Measurements from ENCODE around the gene ZNF618. TPM values are rescaled to one million over a fixed set of nuclear protein-coding genes. Genes with fewer than 3 reads are reported as not detected.

The ZNF618 gene
- total RNA-seq, 1 donor, result 13.6 TPM

GRCh38 chr9:114023961-114024360 lies 147.9 kb downstream of the ZNF618 start:
- H3K4me3 ChIP-seq (ENCODE audit: low read depth, low read length), result no peak overlapping the region
- DNase-seq (ENCODE audit: low read depth), result no peak
- TF ChIP-seq CTCF (IDR thresholded peaks at IDR 0.05; ENCODE audit: insufficient read depth, low read length), result no peak

- no peak overlapping the region for H3K4me3 ChIP-seq (ENCODE audit: low read depth, low read length)
- no peak for DNase-seq (ENCODE audit: low read depth)
- TF ChIP-seq CTCF (IDR thresholded peaks at IDR 0.05; ENCODE audit: insufficient read depth, low read length), result no peak
Measured at GRCh38 chr9:114025196-114025753, 149.2 kb downstream of the ZNF618 start.

- TF ChIP-seq CTCF (IDR thresholded peaks at IDR 0.05; ENCODE audit: insufficient read depth, low read length), result no peak
- DNase-seq (ENCODE audit: low read depth), result no peak
Measured at GRCh38 chr9:114025760-114026159, 149.7 kb downstream of the ZNF618 start.

DNA sequence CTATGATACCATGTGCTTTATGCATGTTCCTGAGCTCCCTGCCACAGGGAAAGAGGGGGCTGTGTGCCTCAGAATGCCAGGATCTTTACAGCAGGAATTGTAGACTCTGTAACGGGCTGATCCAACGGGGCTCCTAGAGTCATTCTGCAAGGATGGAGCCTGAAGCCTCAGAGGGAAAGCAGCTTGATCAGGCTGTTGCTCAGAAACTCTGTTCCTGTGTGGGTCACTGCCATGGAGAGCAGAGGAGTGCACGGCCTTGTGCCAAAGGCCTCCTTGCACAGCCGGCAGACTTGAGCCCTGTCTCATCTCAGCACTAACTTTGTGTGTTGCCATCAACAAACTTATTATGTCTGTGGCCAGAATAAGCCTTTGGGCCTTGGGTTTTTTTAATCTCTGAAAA lies 150.2 kb downstream of the ZNF618 start:
- no peak for TF ChIP-seq CTCF (IDR thresholded peaks at IDR 0.05; ENCODE audit: insufficient read depth, low read length)
- no peak overlapping the region for H3K4me3 ChIP-seq (ENCODE audit: low read depth, low read length)
- DNase-seq (ENCODE audit: low read depth), result no peak

More at GRCh38 chr9:114025760-114026159, 149.7 kb downstream of the ZNF618 start:
- H3K4me3 ChIP-seq (ENCODE audit: low read depth, low read length), result no peak overlapping the region

DNA sequence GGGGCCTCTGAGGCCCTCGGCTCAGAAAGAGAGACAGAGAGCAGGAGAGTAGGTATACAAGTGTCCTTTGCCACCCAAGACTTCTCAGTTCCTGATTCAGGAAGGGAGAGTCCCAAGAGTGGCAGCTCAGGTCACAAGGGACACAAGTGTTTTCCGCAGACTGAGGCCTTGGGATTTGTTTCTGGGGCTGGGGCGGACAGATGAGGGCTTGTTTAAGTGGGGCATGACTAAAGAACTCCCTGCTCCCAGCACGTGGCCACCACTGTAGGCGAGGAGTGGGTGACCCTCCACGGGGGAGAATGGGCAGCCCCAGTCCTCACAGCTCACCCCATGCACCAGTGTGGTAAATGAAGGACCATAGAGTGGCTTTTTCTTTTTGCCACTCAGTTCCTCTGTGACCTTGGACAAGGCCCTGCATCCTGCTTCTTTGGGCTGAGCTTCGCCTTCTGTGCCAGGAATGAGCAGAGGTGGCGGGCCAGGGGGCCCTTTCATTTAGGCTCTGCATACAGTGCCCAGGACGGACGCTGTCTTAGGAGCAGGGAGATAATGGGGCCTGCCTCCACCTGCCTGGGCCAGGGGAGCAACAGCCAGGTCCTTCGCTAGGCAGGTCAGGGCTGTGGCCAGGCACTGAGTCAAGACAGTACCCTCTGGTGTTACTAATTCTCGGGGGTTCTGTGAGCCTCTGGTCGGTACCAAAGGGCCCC lies 151.2 kb downstream of the ZNF618 start:
- DNase-seq (ENCODE audit: low read depth), result no peak
- no peak for TF ChIP-seq CTCF (IDR thresholded peaks at IDR 0.05; ENCODE audit: insufficient read depth, low read length)

DNA sequence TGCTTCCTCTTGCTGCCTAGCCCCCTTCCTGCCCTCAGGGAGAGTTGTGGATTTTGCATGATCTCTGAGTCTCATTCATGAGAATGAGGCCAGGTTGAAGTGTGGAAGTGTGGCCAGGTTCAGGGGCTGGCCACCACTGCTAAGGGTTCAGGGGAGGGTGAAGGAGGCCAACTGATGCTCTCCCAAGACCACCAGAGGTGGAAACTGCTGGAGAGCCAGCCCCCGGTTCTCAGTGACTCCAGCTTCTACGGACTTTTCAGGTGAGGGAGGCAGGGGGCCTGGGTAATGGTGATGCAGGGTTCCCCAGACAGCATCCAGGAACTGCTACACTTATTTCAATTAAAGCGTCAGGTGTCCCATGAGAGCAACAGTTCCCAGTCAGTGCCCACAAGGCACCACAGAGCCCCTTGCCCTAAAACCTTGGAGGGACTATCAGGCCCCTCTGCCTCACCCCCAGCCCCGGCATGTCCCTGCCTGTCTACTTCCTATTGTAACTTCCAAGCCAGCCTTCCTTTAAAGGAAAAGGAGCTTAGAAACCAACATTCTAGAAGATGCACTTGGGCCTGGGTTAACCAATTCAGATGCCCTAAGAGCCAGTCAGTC lies 151.9 kb downstream of the ZNF618 start:
- no peak for TF ChIP-seq CTCF (IDR thresholded peaks at IDR 0.05; ENCODE audit: insufficient read depth, low read length)
- DNase-seq (ENCODE audit: low read depth), result no peak
- no peak overlapping the region for H3K4me3 ChIP-seq (ENCODE audit: low read depth, low read length)

More for the DNA sequence above, 151.2 kb downstream of the ZNF618 start:
- H3K4me3 ChIP-seq (ENCODE audit: low read depth, low read length), result no peak overlapping the region

Data from fibroblast of the aortic adventitia (primary cell).